Type B pancreatic cell (in vitro differentiated cells): Measurements from ENCODE around the gene APBB2. TPM values are rescaled to one million over a fixed set of nuclear protein-coding genes. Genes with fewer than 3 reads are reported as not detected.

Experiments used
- DNase-seq: peaks from one replicate; pipeline ENCODE4 v3.0.0; 2021; ENCODE audit warnings: mixed read lengths; ENCODE audit not compliant: unreplicated experiment; ENCODE audit errors: extremely low spot score
- H3K27ac Mint-ChIP-seq: 2 replicates; pipeline ENCODE4 v1.8.0; 2021; ENCODE audit warnings: mild to moderate bottlenecking, mixed read lengths
- H3K27me3 Mint-ChIP-seq: 2 replicates; pipeline ENCODE4 v1.8.0; 2021; ENCODE audit warnings: mixed read lengths
- H3K36me3 Mint-ChIP-seq: 2 replicates; pipeline ENCODE4 v1.8.0; 2021; ENCODE audit warnings: mixed read lengths
- H3K4me1 Mint-ChIP-seq: one replicate; pipeline ENCODE4 v1.8.0; 2021; ENCODE audit warnings: mixed read lengths; ENCODE audit not compliant: unreplicated experiment
- H3K4me3 Mint-ChIP-seq: 2 replicates; pipeline ENCODE4 v1.8.0; 2021; ENCODE audit warnings: mild to moderate bottlenecking, mixed read lengths
- H3K9me3 Mint-ChIP-seq: 2 replicates; pipeline ENCODE4 v1.8.0; 2021; ENCODE audit warnings: mixed read lengths
- total RNA-seq: library from RNA; stranded (reverse); gene quantifications from 2 replicates; pipeline ENCODE4 v1.2.1, GENCODE V29; 2021; ENCODE audit warnings: low replicate concordance
- TF ChIP-seq, protein P1 (sequence below): fragments of 200-600 bp; sonication (generic); conservative IDR thresholded peaks from 2 replicates; pipeline ENCODE4 v1.5.0; 2021; ENCODE audit warnings: antibody characterized with exemption, mild to moderate bottlenecking

The APBB2 gene
- total RNA-seq, 1 donor from 2014 or later, result 33.3 TPM

DNA sequence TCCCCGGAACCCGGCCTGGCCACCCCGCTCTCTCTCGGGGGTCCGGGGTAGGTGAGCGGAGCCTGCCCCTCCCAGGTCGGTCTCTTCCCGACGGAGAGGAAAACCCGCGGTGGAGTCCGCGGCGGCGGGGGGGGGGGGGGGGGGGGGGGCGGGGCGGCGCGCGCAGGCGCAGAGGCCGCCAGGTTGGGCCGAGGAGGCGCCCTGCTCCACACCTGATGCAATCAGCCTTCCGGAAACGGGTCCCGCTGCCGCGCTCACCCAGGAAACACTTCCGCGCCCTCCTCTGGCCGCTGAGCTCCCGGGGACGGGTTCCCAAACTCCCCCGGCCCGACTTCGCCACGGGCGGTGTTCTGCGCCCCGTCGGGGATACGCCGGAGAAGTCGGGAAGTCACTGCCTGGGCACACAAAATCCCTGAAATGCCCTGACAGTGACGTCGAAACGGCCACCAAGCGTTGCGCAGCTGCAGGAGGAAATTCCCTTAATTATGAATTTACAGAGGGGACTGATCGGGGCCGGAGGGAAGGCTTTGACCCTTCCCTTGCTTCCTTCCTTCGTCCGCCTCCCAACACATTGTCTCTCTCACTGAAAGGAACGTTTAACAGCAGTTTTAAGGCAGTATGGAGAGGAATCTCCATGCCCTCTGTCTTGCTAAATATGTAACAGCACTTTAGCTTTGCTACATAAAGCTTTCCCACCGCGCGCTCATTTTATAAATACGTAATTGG lies 2.1 kb upstream of the APBB2 start:
- Mint-ChIP-seq H3K27ac (peak overlapping the region; percentile 95), H3K4me1 (peaks cover 19% of the 10 kb centered on the region), H3K36me3 (no peaks in the 10 kb centered on the region), H3K27me3 (peaks cover 19% of the 10 kb centered on the region), H3K4me3 (peak overlapping the region; percentile 92), H3K9me3 (no peaks in the 10 kb centered on the region)
- DNase-seq, result peak; percentile 86
- TF ChIP-seq, protein P1, sequence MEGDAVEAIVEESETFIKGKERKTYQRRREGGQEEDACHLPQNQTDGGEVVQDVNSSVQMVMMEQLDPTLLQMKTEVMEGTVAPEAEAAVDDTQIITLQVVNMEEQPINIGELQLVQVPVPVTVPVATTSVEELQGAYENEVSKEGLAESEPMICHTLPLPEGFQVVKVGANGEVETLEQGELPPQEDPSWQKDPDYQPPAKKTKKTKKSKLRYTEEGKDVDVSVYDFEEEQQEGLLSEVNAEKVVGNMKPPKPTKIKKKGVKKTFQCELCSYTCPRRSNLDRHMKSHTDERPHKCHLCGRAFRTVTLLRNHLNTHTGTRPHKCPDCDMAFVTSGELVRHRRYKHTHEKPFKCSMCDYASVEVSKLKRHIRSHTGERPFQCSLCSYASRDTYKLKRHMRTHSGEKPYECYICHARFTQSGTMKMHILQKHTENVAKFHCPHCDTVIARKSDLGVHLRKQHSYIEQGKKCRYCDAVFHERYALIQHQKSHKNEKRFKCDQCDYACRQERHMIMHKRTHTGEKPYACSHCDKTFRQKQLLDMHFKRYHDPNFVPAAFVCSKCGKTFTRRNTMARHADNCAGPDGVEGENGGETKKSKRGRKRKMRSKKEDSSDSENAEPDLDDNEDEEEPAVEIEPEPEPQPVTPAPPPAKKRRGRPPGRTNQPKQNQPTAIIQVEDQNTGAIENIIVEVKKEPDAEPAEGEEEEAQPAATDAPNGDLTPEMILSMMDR, result peak; percentile 61

DNA sequence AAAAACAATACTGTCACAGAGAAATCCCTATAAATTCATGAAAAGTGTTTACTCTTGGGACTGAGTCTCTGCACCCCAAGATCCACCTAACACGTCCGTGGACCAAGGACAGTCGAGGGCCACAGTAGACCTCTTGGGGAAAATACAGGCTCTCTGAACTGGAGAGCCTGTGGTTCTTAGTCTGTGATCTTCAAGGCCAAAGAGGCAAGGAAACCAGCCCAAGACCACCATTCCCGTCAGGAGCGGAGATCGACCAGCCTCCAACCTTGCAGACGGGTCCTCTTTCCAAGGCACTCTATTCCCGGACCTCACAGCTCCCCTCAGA lies 1.6 kb upstream of the APBB2 start:
- no peaks in the 10 kb centered on the region for H3K9me3 Mint-ChIP-seq
- H3K36me3 Mint-ChIP-seq, result no peaks in the 10 kb centered on the region
- H3K4me3 Mint-ChIP-seq, result peak overlapping the region; percentile 92
- peaks cover 19% of the 10 kb centered on the region for H3K4me1 Mint-ChIP-seq
- H3K27me3 Mint-ChIP-seq, result peaks cover 19% of the 10 kb centered on the region
- TF ChIP-seq, protein P1, result no peak
- H3K27ac Mint-ChIP-seq, result peak overlapping the region; percentile 89
- DNase-seq, result no peak

DNA sequence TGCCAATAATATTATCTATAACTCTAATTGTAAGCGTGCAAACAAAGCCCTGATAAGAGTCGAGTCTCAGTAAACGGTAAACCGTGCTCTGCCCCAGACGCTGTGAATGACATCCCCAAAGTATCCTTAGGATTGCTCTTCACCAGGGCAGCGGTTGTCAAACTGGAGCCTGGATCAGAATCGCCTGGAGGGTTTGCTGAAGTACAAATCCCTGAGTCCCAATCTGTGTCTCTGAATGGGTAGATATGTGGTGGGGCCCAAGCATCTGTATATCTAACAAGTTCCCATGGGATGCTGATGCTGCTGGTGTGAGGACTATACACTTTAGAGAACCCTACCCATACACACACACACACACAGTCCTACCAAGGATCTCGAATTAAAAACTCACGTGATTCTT lies 813 bp upstream of the APBB2 start:
- Mint-ChIP-seq H3K4me3 (peak overlapping the region; percentile 92), H3K27ac (peak overlapping the region; percentile 89), H3K9me3 (no peaks in the 10 kb centered on the region), H3K27me3 (peaks cover 19% of the 10 kb centered on the region), H3K4me1 (peaks cover 19% of the 10 kb centered on the region), H3K36me3 (no peaks in the 10 kb centered on the region)
- DNase-seq, result no peak
- TF ChIP-seq, protein P1, result no peak

DNA sequence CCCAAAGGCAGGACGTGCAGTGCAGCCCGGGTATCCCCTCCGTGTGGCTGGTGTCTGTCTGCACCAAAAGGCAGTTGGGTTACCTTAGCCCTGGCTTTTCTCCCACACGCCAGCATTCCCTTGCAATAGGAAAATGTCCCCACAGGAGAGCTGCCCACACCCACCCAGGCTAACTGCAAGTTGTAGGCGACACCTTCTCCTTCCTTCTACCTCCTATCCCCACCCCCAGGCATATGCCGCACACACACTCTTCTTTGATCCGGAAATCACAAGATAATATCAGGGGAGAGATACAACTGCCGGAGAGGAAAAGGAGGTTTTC lies 444 bp upstream of the APBB2 start:
- no peak for DNase-seq
- H3K36me3 Mint-ChIP-seq, result no peaks in the 10 kb centered on the region
- TF ChIP-seq, protein P1, result peak; percentile 5
- peaks cover 19% of the 10 kb centered on the region for H3K27me3 Mint-ChIP-seq
- H3K4me1 Mint-ChIP-seq, result peaks cover 19% of the 10 kb centered on the region
- H3K27ac Mint-ChIP-seq, result peak overlapping the region; percentile 78
- no peaks in the 10 kb centered on the region for H3K9me3 Mint-ChIP-seq
- peak overlapping the region; percentile 92 for H3K4me3 Mint-ChIP-seq

DNA sequence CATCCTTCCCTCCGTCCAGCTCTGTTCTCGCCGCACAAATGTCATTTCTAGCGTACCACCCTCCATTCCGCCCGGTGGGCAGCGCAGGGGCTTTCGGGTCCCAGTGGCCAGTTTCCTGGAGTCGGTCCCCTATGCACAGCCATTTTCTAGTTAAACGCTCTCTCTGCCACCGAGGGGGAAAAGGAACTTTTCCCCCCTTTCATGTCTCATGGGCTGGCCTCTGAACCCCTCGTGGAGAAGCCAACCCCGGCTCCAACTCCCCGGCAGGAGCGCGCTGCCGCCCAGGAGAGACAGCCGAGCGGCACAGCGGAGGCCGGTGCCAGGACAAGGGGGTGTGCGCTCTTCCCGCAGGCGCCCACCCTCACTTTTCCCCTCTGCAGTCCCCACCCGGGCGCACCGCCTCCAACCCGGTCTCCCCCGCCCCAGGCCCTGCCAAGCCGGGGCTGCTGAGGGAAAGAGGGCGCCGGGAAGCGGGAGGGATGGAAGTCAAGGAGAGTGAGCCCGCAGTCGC lies 662 bp downstream of the APBB2 start:
- Mint-ChIP-seq H3K27me3 (peaks cover 19% of the 10 kb centered on the region), H3K4me3 (peak overlapping the region; percentile 95), H3K36me3 (peaks cover under 1% of the 10 kb centered on the region), H3K27ac (peak overlapping the region; percentile 68), H3K9me3 (no peaks in the 10 kb centered on the region), H3K4me1 (peaks cover 25% of the 10 kb centered on the region)
- TF ChIP-seq, protein P1, result no peak
- DNase-seq, result peak; percentile 76
